CD4-positive, alpha-beta T cell treated with Interleukin-10 for 1 hour (primary cell): ENCODE measurements around the gene SYNGR3.

Source experiments
- DNase-seq: peaks from one replicate; pipeline ENCODE4 v3.0.0-alpha.2; 2020

Gene SYNGR3

DNA sequence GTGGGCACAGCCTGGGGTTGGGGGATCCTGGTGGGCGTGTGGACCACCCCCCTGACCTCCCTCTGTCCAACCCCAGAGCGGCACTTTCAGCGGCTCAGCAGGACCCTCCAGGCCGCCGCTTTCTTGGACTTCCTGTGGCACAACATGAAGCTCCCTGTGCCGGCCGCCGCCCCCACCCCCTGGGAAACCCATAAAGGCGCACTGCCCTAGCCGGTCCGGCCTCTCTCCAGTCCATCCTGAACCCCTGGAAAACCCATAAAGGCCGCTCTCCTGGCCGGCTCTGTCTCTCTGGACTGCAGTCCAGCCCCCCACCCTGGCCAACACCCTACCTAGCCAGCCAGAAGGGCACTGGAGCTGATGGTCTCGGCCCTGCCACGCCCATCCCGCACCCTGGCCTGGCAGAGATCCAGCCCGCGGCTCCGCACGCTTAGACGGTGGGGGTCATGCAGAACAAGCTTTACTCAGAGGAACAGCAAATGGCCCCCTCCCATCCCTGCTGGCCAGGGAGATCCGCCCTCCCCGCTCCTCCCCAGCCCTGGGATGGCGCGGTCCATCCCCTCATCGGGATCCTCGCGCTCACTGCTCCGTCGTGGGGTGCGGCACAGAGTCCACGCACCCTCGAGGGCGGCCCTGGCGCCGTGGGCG is 11.2 kb upstream of the SYNGR3 start:
- DNase-seq, result no peak

DNA sequence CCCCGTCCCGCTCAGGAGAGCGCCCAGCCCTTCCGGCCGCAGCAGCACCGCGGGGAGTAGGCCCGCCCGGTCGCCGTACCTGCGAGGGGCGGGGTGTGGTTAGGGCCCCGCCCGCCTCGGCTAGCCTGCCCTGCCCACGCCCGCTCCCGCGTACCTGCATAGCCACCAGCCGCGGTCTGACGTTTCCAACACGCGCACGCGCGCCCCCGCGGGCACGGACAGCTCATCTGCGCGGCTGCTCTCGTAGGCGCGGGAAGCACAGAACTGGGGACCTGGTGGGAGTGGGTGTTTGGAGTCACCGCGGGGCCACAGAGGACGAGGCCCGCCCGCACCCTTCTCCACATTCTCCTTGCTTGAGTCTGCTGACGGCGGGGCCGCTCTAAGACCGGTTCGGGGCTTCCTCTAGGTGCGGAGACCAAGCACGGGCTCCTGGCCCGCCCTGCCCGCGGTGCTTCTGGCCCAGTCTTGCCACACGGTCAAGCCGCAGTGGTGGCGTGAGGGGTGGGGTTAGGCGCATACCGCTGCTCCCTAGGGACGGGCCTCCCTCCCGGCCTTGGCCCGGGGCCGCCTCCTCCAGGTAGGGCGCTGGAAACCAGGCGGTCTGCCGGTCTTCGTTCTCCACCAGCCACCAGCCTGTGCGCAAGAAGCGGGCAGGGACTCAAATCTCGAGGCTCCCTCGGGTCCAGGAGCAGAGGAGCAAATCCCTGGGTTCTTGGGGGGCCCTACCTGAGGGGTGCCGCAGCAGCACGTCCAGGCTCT is 10.3 kb upstream of the SYNGR3 start:
- peak; percentile 54 for DNase-seq

- DNase-seq, result no peak
Measured at GRCh38 chr16:1980030-1980769, 9.6 kb upstream of the SYNGR3 start.

GRCh38 chr16:1980770-1981087 is 9.0 kb upstream of the SYNGR3 start:
- DNase-seq, result no peak

GRCh38 chr16:1981398-1981836 is 8.4 kb upstream of the SYNGR3 start, which contains the start of gene NOXO1:
Gene NOXO1, minus strand, starts transcription at chr16:1981469. Its CDS starts 290 bp downstream, at chr16:1981179.
- DNase-seq, result no peak

- DNase-seq, result no peak
Measured at GRCh38 chr16:1982013-1982433, 7.7 kb upstream of the SYNGR3 start.

- DNase-seq, result no peak
Measured at GRCh38 chr16:1982991-1983543, 6.7 kb upstream of the SYNGR3 start.

DNA sequence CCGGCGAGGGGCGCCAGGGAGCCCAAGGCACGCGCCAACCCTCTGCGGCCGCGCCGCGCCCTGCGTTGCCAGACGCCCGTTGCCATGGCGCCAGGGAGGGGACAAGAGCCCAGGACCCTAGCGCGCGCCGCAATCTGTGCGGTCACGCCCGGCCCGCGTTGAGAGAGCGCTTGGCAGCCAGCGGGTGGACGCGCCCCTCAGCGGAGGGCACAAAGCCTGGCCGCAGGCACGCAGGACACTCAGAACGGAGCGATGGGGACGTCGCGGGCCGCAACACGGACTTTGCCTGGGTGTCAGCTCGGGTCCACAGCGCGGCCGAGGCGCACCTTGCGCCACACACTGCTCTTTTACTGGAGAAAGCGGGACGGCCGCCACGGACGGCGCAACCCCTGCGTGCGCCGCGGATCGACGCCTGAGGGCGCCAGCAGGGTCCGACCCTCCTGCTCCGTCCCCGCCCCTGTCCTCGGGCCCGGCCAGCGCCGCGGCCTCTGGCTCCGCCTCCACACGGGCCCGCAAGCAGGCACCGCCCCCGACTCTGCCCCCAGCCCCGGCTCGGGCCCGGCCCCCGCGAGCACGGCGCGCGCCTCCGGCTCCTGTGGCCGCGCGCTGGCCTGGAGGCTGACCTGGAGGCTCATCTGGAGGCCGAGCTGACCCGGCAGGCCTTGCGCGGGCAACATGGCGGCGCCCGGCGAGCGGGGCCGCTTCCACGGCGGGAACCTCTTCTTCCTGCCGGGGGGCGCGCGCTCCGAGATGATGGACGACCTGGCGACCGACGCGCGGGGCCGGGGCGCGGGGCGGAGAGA is 6.0 kb upstream of the SYNGR3 start, which contains the start of gene GFER:
Gene GFER (plus strand): TSS at position 650 of the 803 bp plus-strand sequence. CDS start 26 bp downstream, at position 676.
- peak; percentile 83 for DNase-seq

DNA sequence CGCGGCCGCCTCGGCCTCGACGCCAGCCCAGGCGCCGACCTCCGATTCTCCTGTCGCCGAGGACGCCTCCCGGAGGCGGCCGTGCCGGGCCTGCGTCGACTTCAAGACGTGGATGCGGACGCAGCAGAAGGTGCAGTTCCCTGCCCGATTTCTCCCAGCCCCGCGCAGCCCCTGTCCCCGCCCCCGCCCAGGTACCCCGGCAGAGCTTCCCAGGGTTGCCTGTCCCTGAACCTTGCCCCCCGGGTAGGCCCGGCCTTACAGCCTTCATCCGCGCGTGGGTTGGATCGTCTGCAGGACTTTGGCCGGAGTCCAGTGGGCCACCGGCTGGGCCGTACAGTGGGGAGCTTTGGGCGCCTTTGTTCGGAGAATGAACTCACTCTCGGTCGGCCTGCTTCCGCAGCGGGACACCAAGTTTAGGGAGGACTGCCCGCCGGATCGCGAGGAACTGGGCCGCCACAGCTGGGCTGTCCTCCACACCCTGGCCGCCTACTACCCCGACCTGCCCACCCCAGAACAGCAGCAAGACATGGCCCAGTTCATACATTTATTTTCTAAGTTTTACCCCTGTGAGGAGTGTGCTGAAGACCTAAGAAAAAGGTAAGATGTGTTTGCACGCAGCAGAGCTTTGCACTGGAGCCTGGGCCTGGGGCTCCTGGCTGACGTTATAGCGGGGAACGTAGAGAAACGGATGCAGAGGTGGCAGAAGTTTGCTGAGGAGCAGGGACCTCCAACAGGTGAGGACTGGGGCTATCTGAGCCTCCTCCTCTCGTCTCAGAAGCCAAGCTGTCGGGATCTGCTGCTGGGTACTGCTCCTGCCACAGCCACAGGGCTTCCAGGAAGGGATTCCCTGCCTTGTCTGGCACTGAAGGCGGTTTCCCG is 5.2 kb upstream of the SYNGR3 start:
- no peak for DNase-seq

DNA sequence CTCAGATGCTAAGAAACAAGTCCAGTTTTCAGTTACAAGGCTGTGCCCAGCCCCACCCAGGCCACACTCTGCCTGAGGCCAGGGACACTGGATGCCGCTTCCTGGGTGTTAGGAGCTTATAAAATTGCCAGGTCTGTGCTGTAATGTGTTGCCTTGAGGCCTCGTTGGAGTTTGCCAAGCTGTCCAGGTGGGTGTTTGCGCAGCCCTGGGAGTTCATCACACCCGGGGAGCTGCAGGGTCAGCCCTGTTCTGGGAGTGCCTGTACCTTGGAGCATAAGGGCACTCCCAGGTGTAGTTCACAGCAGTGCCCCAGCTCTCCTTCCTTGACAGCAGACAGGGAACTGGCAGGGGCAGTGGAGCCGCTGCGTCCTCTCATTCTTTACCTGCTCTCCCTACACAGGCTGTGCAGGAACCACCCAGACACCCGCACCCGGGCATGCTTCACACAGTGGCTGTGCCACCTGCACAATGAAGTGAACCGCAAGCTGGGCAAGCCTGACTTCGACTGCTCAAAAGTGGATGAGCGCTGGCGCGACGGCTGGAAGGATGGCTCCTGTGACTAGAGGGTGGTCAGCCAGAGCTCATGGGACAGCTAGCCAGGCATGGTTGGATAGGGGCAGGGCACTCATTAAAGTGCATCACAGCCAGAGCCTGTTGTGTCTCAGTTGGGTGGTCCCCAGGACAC is 4.2 kb upstream of the SYNGR3 start:
- DNase-seq, result no peak

- DNase-seq, result no peak
Measured at GRCh38 chr16:1987198-1987597, 2.6 kb upstream of the SYNGR3 start.

DNA sequence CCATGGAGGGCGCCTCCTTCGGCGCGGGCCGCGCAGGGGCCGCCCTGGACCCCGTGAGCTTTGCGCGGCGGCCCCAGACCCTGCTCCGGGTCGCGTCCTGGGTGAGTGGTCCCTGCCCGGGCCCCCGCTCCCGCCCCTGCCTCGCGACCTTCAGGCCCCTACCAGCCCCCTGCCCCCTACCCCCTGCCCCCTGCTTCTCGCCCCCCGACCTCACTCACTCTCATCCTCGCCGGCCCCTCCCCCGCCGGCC is 256 bp downstream of the SYNGR3 start:
- DNase-seq, result no peak

DNA sequence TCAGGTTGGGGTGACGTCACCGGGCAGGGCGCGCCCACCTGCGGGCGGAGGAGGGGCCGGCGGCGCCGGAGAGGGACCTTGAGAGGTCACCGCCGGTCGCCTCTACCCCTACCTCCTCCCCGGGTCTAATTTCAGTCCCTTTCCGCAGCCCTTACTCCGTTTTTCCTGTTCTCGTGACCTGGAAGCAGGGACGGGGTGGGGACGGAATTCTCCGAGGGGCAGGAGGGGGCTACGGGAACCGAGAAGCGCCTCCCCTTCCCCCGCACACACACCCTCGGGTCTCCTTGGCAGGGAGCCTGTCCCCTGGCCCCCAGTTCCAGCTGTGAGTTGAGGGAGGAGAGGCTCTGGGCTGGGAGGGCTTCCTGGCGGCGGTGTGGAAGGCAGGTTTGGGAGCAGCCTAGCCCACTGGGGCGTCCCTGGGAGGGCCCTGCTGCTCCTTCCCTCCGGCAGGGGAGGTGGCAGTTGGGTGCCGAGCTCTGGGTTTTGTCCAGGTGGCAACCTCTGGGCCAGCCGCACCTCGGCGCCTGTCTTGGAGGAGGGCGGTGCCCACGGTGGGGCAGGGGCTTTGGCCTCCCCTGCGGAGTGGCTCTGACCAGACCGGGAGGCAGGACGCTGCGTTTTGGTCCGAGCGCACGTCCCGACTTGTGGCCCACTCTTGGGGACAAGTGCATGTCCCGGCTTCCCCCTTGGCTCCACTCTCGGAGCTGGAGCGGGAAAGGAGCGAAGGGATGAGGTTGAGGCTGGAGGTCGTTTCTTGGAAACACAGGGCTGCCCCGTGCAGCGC is 773 bp downstream of the SYNGR3 start:
- DNase-seq, result peak; percentile 65

DNA sequence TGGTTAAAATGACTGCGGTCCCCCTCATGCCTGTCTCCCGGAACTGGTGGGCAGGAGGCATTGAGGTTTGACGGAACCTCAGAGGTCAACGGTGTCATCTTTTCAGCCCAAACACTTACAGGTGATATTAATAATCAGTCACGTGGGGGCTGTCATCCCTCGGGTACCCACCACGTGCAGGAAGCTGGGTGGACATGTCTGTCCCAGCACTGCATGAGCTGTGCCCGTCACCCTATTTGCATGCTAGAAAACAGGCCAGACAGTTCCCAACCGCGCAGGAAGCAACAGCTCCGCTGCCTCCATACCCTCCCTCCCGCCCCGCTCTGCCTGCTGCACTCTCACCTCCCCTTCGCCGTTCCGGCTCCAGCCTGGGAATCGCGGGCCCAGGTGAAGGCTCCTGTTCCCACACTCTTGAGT is 1.4 kb downstream of the SYNGR3 start:
- DNase-seq, result peak; percentile 71

- DNase-seq, result peak; percentile 17
Measured at GRCh38 chr16:1991588-1991947, 1.8 kb downstream of the SYNGR3 start.

DNA sequence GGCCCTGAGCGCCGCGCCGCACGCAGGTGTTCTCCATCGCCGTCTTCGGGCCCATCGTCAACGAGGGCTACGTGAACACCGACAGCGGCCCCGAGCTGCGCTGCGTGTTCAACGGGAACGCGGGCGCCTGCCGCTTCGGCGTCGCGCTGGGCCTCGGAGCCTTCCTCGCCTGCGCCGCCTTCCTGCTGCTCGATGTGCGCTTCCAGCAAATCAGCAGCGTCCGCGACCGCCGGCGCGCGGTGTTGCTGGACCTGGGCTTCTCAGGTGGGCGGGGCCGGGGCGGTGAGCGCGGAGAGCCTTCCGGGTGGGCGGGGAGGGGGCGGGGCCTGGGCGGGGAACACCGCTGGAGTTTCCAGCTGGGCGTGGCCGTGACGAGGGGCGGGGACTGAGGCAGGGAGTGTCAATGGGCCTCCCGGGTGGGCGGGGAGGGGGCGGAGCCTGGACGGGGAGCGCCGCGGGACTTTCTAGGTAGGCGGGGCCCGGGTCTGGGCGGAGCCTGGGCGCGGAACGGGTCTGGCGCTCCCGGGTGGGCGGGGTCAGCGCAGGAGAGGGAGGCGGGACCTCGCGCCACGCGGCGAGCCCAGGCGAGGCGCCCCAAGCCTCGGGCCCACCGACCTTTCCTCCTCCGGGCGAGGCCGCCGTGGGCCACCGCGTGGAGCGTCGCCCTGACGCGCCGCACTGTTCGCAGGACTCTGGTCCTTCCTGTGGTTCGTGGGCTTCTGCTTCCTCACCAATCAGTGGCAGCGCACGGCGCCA is 2.4 kb downstream of the SYNGR3 start:
- peak; percentile 98 for DNase-seq

GRCh38 chr16:1992704-1993317 is 3.0 kb downstream of the SYNGR3 start:
- no peak for DNase-seq

- DNase-seq, result peak; percentile 23
Measured at GRCh38 chr16:1993731-1994131, 4.0 kb downstream of the SYNGR3 start.
